Measurements from ENCODE around the gene PHLPP1. TPM values are rescaled to one million over a fixed set of nuclear protein-coding genes. Genes with fewer than 3 reads are reported as not detected.

The PHLPP1 gene
- total RNA-seq, 1 experiment from 2014 or later, result 14.7 TPM

DNA sequence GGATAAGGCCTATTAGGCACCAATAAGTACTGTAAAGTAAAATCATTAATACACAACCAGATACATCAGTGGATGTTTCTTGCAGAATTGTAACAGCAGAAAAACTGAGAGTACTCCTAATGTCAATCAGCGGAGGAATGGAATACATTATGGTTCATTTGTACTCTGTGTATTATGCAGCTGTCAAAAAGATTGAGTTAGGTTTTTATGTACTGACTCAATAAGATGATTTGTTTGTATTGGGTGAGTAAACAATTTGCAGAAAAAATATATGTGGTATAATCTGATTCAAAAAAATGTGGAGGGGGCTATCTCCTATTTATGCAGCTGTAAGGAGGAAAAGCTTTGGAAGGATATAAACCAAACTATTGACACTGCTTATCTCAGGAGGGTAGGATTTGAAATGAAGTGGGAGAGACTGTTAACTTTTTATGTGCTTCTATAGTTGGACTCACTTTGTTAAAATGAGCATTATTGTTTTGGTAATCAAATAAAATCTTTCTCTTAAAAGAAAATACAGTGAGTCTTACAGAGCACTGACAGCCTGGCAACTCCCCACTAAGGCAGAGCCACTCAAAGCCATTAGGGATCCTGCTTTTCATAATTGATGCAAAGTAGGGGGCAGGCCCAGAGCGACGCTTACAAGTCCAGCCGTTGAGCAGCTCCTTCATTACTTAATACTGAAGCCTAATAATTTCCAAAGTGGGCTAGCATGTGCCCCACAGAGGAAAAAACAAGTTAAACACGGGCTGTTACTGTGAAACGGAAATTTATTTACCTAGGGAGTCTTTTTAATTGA is 168.8 kb downstream of the PHLPP1 start:
- POLR2A ChIA-PET, result no interaction called here

More for the DNA sequence above, 168.8 kb downstream of the PHLPP1 start:
- no peaks in the 10 kb centered on the region for H3K79me2 ChIP-seq (ENCODE audit: insufficient read depth, low read length)
- ChIA-PET RAD21 (ENCODE audit: low non-redundant PET in 1 of 2, low total read pairs in 2 of 2, uncharacterized antibody in 2 of 2, unreplicated experiment in 2 of 2) (no interaction called here), CTCF (no interaction called here)
- H3K9me2 ChIP-seq (ENCODE audit: insufficient read depth), result no peaks in the 10 kb centered on the region
- H3K27ac ChIP-seq (ENCODE audit: low read depth, low read length), result no peak overlapping the region
- H3K9me3 ChIP-seq (ENCODE audit: control insufficient read depth in 1 of 2, insufficient read depth in 1 of 2, low read depth in 1 of 2, low read length in 2 of 2), result no peaks in the 10 kb centered on the region
- no peak overlapping the region for H2AFZ ChIP-seq (ENCODE audit: low read depth, low read length, poor library complexity, severe bottlenecking)
- H3K4me1 ChIP-seq (ENCODE audit: control insufficient read depth in 1 of 2, insufficient read depth in 2 of 2, low read length in 2 of 2), result peaks cover 16 to 41% of the 10 kb centered on the region in 2 experiments
- no peak for ATAC-seq
- H3K4me2 ChIP-seq (ENCODE audit: low read length), result no peak overlapping the region
- no peak for DNase-seq (ENCODE audit: low read depth, low spot score)
- no peak overlapping the region for H3K4me3 ChIP-seq (replicated peaks in 1 of 2; ENCODE audit: low read depth in 1 of 2, low read length in 2 of 2)
- H3K27me3 ChIP-seq (ENCODE audit: insufficient read depth, low read length), result no peaks in the 10 kb centered on the region
- TF ChIP-seq RAD21 (IDR thresholded peaks at IDR 0.05; ENCODE audit: low read depth), result no peak
- no peak for TF ChIP-seq CBX3 (IDR thresholded peaks at IDR 0.05; ENCODE audit: low read depth)
- TF ChIP-seq SIN3A (IDR thresholded peaks at IDR 0.05; ENCODE audit: low read depth), result no peak
- TF ChIP-seq, protein P1, sequence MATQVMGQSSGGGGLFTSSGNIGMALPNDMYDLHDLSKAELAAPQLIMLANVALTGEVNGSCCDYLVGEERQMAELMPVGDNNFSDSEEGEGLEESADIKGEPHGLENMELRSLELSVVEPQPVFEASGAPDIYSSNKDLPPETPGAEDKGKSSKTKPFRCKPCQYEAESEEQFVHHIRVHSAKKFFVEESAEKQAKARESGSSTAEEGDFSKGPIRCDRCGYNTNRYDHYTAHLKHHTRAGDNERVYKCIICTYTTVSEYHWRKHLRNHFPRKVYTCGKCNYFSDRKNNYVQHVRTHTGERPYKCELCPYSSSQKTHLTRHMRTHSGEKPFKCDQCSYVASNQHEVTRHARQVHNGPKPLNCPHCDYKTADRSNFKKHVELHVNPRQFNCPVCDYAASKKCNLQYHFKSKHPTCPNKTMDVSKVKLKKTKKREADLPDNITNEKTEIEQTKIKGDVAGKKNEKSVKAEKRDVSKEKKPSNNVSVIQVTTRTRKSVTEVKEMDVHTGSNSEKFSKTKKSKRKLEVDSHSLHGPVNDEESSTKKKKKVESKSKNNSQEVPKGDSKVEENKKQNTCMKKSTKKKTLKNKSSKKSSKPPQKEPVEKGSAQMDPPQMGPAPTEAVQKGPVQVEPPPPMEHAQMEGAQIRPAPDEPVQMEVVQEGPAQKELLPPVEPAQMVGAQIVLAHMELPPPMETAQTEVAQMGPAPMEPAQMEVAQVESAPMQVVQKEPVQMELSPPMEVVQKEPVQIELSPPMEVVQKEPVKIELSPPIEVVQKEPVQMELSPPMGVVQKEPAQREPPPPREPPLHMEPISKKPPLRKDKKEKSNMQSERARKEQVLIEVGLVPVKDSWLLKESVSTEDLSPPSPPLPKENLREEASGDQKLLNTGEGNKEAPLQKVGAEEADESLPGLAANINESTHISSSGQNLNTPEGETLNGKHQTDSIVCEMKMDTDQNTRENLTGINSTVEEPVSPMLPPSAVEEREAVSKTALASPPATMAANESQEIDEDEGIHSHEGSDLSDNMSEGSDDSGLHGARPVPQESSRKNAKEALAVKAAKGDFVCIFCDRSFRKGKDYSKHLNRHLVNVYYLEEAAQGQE (IDR thresholded peaks at IDR 0.05; ENCODE audit: low read depth), result no peak
- TF ChIP-seq, protein P2, sequence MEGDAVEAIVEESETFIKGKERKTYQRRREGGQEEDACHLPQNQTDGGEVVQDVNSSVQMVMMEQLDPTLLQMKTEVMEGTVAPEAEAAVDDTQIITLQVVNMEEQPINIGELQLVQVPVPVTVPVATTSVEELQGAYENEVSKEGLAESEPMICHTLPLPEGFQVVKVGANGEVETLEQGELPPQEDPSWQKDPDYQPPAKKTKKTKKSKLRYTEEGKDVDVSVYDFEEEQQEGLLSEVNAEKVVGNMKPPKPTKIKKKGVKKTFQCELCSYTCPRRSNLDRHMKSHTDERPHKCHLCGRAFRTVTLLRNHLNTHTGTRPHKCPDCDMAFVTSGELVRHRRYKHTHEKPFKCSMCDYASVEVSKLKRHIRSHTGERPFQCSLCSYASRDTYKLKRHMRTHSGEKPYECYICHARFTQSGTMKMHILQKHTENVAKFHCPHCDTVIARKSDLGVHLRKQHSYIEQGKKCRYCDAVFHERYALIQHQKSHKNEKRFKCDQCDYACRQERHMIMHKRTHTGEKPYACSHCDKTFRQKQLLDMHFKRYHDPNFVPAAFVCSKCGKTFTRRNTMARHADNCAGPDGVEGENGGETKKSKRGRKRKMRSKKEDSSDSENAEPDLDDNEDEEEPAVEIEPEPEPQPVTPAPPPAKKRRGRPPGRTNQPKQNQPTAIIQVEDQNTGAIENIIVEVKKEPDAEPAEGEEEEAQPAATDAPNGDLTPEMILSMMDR (IDR thresholded peaks at IDR 0.05 in 2 of 3, conservative IDR thresholded peaks at IDR 0.05 in 1 of 3; ENCODE audit: borderline replicate concordance in 1 of 3, insufficient read depth in 1 of 3, low read depth in 2 of 3, low read length in 2 of 3), result no peak
- TF ChIP-seq ELF1 (IDR thresholded peaks at IDR 0.05; ENCODE audit: borderline replicate concordance, low read depth), result no peak
- no peak for TF ChIP-seq FOSL1 (IDR thresholded peaks at IDR 0.05; ENCODE audit: low read depth)
- TF ChIP-seq, protein P3, sequence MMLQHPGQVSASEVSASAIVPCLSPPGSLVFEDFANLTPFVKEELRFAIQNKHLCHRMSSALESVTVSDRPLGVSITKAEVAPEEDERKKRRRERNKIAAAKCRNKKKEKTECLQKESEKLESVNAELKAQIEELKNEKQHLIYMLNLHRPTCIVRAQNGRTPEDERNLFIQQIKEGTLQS (IDR thresholded peaks at IDR 0.05), result no peak
- TF ChIP-seq, protein P4, sequence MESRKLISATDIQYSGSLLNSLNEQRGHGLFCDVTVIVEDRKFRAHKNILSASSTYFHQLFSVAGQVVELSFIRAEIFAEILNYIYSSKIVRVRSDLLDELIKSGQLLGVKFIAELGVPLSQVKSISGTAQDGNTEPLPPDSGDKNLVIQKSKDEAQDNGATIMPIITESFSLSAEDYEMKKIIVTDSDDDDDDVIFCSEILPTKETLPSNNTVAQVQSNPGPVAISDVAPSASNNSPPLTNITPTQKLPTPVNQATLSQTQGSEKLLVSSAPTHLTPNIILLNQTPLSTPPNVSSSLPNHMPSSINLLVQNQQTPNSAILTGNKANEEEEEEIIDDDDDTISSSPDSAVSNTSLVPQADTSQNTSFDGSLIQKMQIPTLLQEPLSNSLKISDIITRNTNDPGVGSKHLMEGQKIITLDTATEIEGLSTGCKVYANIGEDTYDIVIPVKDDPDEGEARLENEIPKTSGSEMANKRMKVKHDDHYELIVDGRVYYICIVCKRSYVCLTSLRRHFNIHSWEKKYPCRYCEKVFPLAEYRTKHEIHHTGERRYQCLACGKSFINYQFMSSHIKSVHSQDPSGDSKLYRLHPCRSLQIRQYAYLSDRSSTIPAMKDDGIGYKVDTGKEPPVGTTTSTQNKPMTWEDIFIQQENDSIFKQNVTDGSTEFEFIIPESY (IDR thresholded peaks at IDR 0.05; ENCODE audit: extremely low read depth, insufficient replicate concordance, low read length), result no peak
- no peak for TF ChIP-seq POLR2A (IDR thresholded peaks at IDR 0.05; ENCODE audit: borderline replicate concordance, extremely low read depth, insufficient read depth, insufficient read length)
- no peak for TF ChIP-seq EGR1 (IDR thresholded peaks at IDR 0.05; ENCODE audit: low read depth)
- TF ChIP-seq ZFX (IDR thresholded peaks at IDR 0.05), result no peak
- TF ChIP-seq TCF7L2 (IDR thresholded peaks at IDR 0.05; ENCODE audit: borderline replicate concordance, extremely low read depth, insufficient read depth, insufficient read length), result no peak
- intact Hi-C loops (cut with micrococcal nuclease), result no loop called here
- no peak overlapping the region for H3K9ac ChIP-seq (ENCODE audit: low read length)
- no TSS peak for BruUV-seq (replicated peaks)
- H4K20me1 ChIP-seq (ENCODE audit: insufficient read depth), result no peaks in the 10 kb centered on the region
- no peaks in the 10 kb centered on the region for H3K36me3 ChIP-seq (ENCODE audit: control insufficient read depth in 1 of 2, insufficient read depth in 2 of 2, low read length in 2 of 2)

All from HCT116 (cell line).